ENCODE data around the gene LAMA5.

- TF ChIP-seq CTCF (IDR thresholded peaks at IDR 0.05), result no peak
- TF ChIP-seq POLR2A (IDR thresholded peaks at IDR 0.05), result no peak
Measured at GRCh38 chr20:62267543-62267942, 99.6 kb downstream of the LAMA5 start.

Measured in right lobe of liver (tissue), 4 donors.